HG03378 (cell line): ENCODE results near the gene DUSP1.

Experiments
- ATAC-seq: cut with Tn5 transposase; IDR thresholded peaks from one replicate; pipeline ENCODE4 v1.9.1; 2021; ENCODE audit warnings: mild to moderate bottlenecking, moderate library complexity; ENCODE audit not compliant: unreplicated experiment

The DUSP1 gene

GRCh38 chr5:172782169-172783039, 11.4 kb upstream of the DUSP1 start:
- no peak for ATAC-seq

- no peak for ATAC-seq
These were observed 8.8 kb upstream of the DUSP1 start for GRCh38 chr5:172779691-172780341.

GRCh38 chr5:172777881-172778814, 7.2 kb upstream of the DUSP1 start:
- peak; percentile 12 for ATAC-seq

- ATAC-seq, result no peak
These were observed 5.2 kb upstream of the DUSP1 start for GRCh38 chr5:172776235-172776594.

GRCh38 chr5:172775326-172776234, 4.6 kb upstream of the DUSP1 start:
- no peak for ATAC-seq

GRCh38 chr5:172774561-172775315, 3.7 kb upstream of the DUSP1 start:
- ATAC-seq, result no peak

- ATAC-seq, result no peak
These were observed 2.8 kb upstream of the DUSP1 start for GRCh38 chr5:172773481-172774469.

- peak; percentile 31 for ATAC-seq
These were observed 1.3 kb upstream of the DUSP1 start for GRCh38 chr5:172772112-172772906.

GRCh38 chr5:172771439-172772111, 580 bp upstream of the DUSP1 start:
- peak; percentile 2 for ATAC-seq

GRCh38 chr5:172770374-172770674, 671 bp downstream of the DUSP1 start:
- ATAC-seq, result no peak

- ATAC-seq, result no peak
These were observed 1.2 kb downstream of the DUSP1 start for GRCh38 chr5:172769616-172770373.

GRCh38 chr5:172769342-172769615, 1.7 kb downstream of the DUSP1 start:
- ATAC-seq, result no peak

GRCh38 chr5:172768573-172769341, 2.2 kb downstream of the DUSP1 start:
- no peak for ATAC-seq

GRCh38 chr5:172768098-172768572, 2.9 kb downstream of the DUSP1 start:
- ATAC-seq, result no peak

GRCh38 chr5:172766287-172767108, 4.5 kb downstream of the DUSP1 start:
- no peak for ATAC-seq
